HG03342 (cell line): Measurements from ENCODE around the gene TSPAN31.

Experiments used
- ATAC-seq: cut with Tn5 transposase; IDR thresholded peaks from one replicate; pipeline ENCODE4 v1.9.1; 2021; ENCODE audit warnings: mild to moderate bottlenecking, moderate library complexity; ENCODE audit not compliant: unreplicated experiment

The TSPAN31 gene

GRCh38 chr12:57782243-57782607, 37.4 kb downstream of the TSPAN31 start:
- peak; percentile 18 for ATAC-seq

DNA sequence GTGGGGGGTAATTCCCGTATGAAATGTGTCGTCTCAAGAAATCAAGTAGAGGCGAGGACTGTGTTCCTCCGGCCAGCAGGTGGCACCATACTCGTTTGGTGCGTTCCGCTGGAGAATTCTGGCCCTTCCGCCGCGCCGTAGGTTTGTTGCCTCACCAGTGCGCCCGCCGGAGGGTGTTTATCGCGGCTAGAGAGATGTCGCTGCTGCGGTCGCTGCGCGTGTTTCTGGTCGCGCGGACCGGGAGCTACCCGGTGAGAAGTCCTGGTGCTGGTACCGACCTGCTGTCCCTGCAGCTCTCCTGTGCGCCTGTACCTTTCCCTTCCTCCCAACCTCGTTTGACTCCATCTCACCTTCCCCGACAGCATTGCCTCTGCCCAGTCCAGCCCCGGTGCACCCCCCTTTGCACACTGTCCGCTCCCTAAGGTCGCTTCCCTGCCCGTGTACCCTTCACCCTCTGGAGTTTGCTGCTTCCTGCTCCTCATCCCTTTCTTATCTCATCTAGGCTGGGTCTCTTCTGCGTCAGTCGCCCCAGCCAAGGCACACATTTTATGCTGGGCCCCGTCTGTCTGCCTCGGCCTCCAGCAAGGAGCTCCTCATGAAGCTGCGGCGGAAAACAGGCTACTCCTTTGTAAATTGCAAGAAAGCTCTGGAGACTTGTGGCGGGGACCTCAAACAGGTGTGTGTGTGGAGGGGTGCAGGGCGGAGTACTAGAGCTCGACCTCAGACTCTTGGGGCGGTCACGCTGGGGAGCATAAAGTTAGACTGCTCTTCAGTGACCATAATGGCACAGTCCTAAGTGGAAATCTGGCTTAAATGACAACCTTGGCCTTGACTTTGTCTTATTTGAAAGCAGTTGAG, 38.0 kb downstream of the TSPAN31 start, which contains the start of gene TSFM:
Gene TSFM (plus strand): TSS at position 180 of the 858 bp plus-strand sequence. CDS start 15 bp downstream, at position 195.
- peak; percentile 80 for ATAC-seq

DNA sequence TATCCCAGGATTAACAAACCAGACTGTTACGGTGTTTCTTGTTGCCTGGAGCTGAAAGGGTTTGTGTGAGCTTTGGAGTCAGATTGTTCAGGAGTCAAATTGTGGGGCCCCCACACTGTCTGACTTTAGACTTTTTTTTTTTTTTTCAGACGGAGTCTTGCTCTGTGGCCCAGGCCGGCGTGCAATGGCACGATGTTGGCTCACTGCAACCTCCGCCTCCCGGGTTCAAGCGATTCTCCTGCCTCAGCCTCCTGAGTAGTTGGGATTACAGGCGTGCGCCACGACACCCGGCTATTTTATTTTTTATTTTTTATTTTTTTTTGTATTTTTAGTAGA, 38.6 kb downstream of the TSPAN31 start:
- no peak for ATAC-seq

DNA sequence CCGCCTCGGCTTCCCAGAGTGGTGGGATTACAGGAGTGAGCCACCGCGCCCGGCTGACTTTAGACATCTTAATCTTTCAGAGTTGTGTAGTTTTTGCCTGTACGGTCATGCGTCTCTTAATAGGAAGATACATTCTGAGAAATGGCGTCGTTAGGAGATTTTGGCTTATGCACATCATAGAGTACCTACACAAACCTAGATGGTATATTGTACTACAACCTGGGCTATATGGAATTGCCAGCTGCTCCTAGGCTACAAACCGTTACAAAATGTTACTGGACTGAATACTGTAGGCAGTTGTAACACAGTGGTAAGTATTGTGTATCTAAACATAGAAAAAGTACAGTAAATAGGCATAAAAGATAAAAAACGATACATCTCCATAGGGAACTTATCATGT, 39.0 kb downstream of the TSPAN31 start:
- no peak for ATAC-seq

GRCh38 chr12:57793920-57794319, 49.1 kb downstream of the TSPAN31 start:
- ATAC-seq: no peak

- ATAC-seq: no peak
These were observed 50.5 kb downstream of the TSPAN31 start for GRCh38 chr12:57795354-57795753.

DNA sequence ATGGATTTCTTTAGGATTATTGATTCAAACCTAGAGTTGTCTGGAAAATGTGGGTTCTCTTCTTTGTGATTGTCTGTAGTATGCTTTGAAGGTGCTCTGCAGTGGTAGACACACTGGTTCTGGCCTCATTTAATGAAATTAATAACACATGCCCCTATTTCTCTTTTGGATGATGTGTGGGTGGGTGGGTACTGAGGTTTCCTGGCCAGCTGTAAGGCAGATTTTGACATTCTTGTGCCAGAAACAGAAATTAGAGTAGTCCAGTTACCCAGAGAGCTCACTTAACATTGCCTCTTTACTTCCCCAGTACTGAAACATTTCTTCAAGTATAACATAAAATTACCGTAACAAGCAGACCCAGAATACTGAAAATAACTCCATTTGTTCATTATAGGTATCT, 52.2 kb downstream of the TSPAN31 start:
- ATAC-seq: no peak

DNA sequence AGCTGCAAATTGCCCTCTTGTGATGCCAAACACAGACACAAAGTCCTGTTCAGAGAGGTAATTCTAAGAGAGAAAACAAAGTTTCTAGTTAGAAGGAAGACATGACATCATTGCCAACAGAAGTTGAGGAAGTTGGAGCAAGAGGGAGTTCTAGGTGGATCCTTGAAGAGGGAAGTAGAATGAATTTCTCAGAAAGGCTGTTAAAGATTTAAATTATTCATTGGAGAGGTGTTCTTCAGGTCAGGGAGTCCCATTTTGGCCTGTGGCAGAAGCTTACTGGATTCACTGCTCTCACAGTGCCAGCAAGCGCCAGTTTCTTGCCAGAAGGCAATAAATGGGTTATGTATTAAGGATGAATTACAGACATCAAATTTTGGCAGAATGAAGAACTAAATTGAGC, 53.1 kb downstream of the TSPAN31 start:
- no peak for ATAC-seq
